HFFc6 (cell line): ENCODE measurements around the gene DISP3. TPM values are rescaled to one million over a fixed set of nuclear protein-coding genes. Genes with fewer than 3 reads are reported as not detected.

Experiments
- DNase-seq: peaks from one replicate; pipeline ENCODE4 v3.0.0-alpha.2; 2018
- H3K27ac Mint-ChIP-seq: 2 replicates; pipeline ENCODE4 v1.8.0; 2020; ENCODE audit warnings: mild to moderate bottlenecking, mixed read lengths
- H3K27me3 Mint-ChIP-seq: 2 replicates; pipeline ENCODE4 v1.8.0; 2021; ENCODE audit warnings: mild to moderate bottlenecking, moderate library complexity, mixed read lengths; ENCODE audit not compliant: insufficient read depth
- H3K36me3 Mint-ChIP-seq: 2 replicates; pipeline ENCODE4 v1.8.0; 2021; ENCODE audit warnings: low read depth, mixed read lengths
- H3K4me1 Mint-ChIP-seq: 2 replicates; pipeline ENCODE4 v1.8.0; 2020; ENCODE audit warnings: low read depth, mixed read lengths
- H3K4me3 Mint-ChIP-seq: 2 replicates; pipeline ENCODE4 v1.8.0; 2020; ENCODE audit warnings: mild to moderate bottlenecking, moderate library complexity, mixed read lengths
- H3K9me3 Mint-ChIP-seq: 2 replicates; pipeline ENCODE4 v1.8.0; 2020; ENCODE audit warnings: mild to moderate bottlenecking, mixed read lengths
- total RNA-seq, 6 experiments: library from RNA; stranded (reverse); fragmentation: NEBNext Ultra II Directional; extraction: Animal tissue kit (Norgen Biotek cat#: 25700); gene quantifications; 2 replicates in 1 of 6; 3 replicates in 5 of 6; pipeline ENCODE4 v1.2.3, GENCODE V29; 2021
- TF ChIP-seq, protein P1 (sequence below): fragments of 200-600 bp; sonication (generic); IDR thresholded peaks from 2 replicates; pipeline ENCODE4 v1.5.0; 2021; ENCODE audit warnings: antibody characterized with exemption, mild to moderate bottlenecking

Gene DISP3
- total RNA-seq, 6 experiments from 2014 or later, result not detected

DNA sequence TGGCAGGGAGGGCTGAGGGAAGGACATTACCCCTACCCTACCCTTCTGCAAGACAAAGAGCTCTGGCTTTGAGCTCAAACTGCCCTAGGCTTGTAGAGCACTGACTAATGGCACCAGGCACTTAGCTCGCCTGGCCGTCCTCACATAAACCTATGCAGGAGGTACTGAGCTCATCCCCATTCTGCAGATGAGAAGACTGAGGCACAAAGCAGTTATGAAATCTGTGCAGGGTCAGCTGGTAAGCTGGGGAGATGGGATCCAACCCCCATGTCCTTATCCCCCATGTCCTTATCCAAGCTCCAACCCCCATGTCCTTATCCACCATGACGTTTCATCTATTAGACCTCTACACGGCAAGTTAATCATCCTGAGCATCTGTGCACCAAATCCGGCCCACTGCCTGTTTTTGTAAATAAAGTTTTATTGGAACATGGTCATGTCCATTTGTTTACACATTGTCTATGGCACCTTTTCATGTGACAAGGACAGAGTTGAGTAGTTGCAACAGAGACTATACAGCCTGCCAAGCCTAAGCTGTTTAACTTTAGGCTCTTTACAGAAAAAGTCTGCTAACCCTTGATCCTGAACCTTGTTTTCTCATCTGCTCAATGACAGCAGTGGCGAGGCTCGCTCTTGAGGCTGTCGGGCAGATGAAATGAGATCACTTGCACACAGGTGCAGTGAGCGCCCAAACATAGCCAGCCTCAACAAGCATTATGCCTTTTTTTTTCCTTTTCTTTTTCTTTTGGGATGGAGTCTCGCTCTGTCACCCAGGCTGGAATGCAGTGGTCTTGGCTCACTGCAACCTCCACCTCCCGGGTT lies 88.5 kb downstream of the DISP3 start:
- no peak for DNase-seq
- no peak overlapping the region for H3K4me3 Mint-ChIP-seq
- no peaks in the 10 kb centered on the region for H3K9me3 Mint-ChIP-seq
- H3K36me3 Mint-ChIP-seq, result no peaks in the 10 kb centered on the region
- no peak overlapping the region for H3K27ac Mint-ChIP-seq
- TF ChIP-seq, protein P1, sequence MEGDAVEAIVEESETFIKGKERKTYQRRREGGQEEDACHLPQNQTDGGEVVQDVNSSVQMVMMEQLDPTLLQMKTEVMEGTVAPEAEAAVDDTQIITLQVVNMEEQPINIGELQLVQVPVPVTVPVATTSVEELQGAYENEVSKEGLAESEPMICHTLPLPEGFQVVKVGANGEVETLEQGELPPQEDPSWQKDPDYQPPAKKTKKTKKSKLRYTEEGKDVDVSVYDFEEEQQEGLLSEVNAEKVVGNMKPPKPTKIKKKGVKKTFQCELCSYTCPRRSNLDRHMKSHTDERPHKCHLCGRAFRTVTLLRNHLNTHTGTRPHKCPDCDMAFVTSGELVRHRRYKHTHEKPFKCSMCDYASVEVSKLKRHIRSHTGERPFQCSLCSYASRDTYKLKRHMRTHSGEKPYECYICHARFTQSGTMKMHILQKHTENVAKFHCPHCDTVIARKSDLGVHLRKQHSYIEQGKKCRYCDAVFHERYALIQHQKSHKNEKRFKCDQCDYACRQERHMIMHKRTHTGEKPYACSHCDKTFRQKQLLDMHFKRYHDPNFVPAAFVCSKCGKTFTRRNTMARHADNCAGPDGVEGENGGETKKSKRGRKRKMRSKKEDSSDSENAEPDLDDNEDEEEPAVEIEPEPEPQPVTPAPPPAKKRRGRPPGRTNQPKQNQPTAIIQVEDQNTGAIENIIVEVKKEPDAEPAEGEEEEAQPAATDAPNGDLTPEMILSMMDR, result no peak
- H3K4me1 Mint-ChIP-seq, result no peaks in the 10 kb centered on the region; the same call in 1 of the 2 replicates
- peaks cover 32% of the 10 kb centered on the region for H3K27me3 Mint-ChIP-seq

DNA sequence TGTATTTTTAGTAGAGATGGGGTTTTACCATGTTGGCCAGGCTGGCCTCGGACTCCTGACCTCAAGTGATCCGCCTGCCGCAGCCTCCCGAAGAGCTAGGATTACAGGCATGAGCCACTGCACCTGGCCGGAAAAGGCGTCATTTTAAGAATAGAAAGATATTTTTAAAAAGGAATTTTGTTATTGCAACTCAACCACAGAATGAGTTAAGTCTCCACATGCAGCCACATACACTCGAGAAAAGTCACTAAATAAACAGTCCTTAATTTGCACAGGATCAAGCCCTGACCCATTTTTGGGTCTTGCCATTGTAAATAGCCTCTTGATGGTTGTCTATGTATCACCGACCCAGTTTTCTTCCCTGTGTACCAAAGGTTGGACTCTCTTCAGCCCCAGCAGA lies 89.7 kb downstream of the DISP3 start:
- TF ChIP-seq, protein P1, result no peak
- Mint-ChIP-seq H3K4me1 (no peaks in the 10 kb centered on the region; the same call in 1 of the 2 replicates), H3K36me3 (no peaks in the 10 kb centered on the region), H3K27me3 (peaks cover 30% of the 10 kb centered on the region), H3K27ac (no peak overlapping the region), H3K4me3 (no peak overlapping the region), H3K9me3 (no peaks in the 10 kb centered on the region)
- no peak for DNase-seq

GRCh38 chr1:11569551-11569950 lies 90.6 kb downstream of the DISP3 start:
- no peak for DNase-seq
- H3K36me3 Mint-ChIP-seq, result no peaks in the 10 kb centered on the region
- H3K9me3 Mint-ChIP-seq, result no peaks in the 10 kb centered on the region
- no peak overlapping the region for H3K27ac Mint-ChIP-seq
- H3K4me3 Mint-ChIP-seq, result no peak overlapping the region
- TF ChIP-seq, protein P1, result no peak
- H3K27me3 Mint-ChIP-seq, result peaks cover 30% of the 10 kb centered on the region
- no peaks in the 10 kb centered on the region; the same call in 1 of the 2 replicates for H3K4me1 Mint-ChIP-seq

DNA sequence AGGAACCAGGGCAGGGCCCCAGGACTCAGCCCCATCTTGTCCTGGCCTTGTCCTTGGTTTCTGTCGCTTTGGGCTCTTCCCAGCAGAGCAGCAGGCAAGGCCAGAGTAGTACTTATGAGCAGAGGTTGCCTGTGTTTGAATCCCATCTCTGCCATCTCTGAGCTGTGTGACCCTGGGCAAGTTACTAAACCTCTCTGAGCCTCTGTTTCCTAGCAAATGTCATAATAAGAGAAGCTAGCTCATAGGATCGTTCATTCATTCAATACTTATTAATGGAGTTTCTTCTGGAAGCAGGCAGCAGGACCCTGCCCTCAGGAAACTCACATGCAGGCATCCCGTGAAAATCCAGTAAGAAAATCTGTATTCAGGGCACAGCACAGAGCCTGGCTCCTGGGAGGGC lies 91.0 kb downstream of the DISP3 start:
- Mint-ChIP-seq H3K9me3 (no peaks in the 10 kb centered on the region), H3K4me3 (no peak overlapping the region), H3K4me1 (no peaks in the 10 kb centered on the region; the same call in 1 of the 2 replicates), H3K27me3 (peaks cover 31% of the 10 kb centered on the region), H3K36me3 (no peaks in the 10 kb centered on the region), H3K27ac (no peak overlapping the region)
- DNase-seq, result no peak
- TF ChIP-seq, protein P1, result no peak

DNA sequence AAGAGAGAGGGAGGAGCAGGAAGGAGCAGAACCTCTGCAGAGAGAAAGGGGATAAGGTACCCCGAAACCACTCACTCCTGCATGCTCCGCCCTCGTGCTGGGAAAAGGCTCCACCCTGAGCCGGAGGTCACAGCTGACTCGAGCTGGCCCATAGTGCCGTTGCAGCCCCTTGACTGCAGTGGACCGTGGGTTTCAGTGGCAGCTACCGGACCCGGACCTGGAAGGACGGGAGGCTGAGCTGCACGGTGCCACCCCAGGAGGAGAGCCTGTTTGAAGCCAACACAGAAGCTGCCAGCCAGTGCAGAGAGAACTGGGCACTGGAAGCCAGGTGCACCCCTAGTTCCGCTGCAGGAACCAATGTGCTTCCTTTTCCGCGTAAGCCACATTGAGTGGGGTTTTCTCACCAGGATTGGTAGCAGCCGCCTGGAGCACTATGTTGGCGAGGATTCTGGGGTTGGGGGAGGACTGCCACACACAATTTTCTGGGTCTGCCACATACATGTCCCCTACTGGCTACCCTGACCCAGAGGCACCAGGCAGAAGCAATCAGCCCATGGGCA lies 91.9 kb downstream of the DISP3 start:
- H3K4me3 Mint-ChIP-seq, result no peak overlapping the region
- H3K4me1 Mint-ChIP-seq, result no peaks in the 10 kb centered on the region; the same call in 1 of the 2 replicates
- H3K36me3 Mint-ChIP-seq, result no peaks in the 10 kb centered on the region
- no peak overlapping the region for H3K27ac Mint-ChIP-seq
- DNase-seq, result no peak
- TF ChIP-seq, protein P1, result no peak
- no peaks in the 10 kb centered on the region for H3K9me3 Mint-ChIP-seq
- H3K27me3 Mint-ChIP-seq, result peaks cover 33% of the 10 kb centered on the region
